PC-9 (cell line): ENCODE measurements around the gene OR10K2. TPM values are rescaled to one million over a fixed set of nuclear protein-coding genes. Genes with fewer than 3 reads are reported as not detected.

Source experiments
- BruUV-seq: library from RNA; stranded (reverse); fragments of 400-500 nt; replicated peaks from 2 replicates; lab custom pipeline; 2021; lab: Mats Ljungman, UMichigan
- CTCF ChIA-PET: fragments of 300-600 bp; sonication (Branson Sonifier 250); formaldehyde crosslinking; loops from one replicate; lab custom pipeline; 2022; ENCODE audit warnings: antibody characterized with exemption; lab: Charles Lee
- POLR2A ChIA-PET: fragments of 300-600 bp; sonication (Branson Sonifier 250); formaldehyde crosslinking; loops from one replicate; lab custom pipeline; 2022; ENCODE audit warnings: antibody characterized with exemption; ENCODE audit not compliant: unreplicated experiment; lab: Charles Lee
- DNase-seq, 2 experiments: peaks; one replicate each; pipeline versions ENCODE4 v3.0.0 to v3.0.0-alpha.2; 2015 to 2022; ENCODE audit warnings: mixed read lengths in 1 of 2
- H2AFZ ChIP-seq: fragments of 200-600 bp; sonication (generic); 2 replicates; pipeline ENCODE4 v1.8.1; 2017; ENCODE audit warnings: antibody characterized with exemption
- H3F3A ChIP-seq: fragments of 200-600 bp; sonication (generic); 2 replicates; pipeline ENCODE4 v1.8.1; 2017; ENCODE audit warnings: antibody characterized with exemption, mild to moderate bottlenecking, low read depth; ENCODE audit not compliant: insufficient read depth
- H3K27ac ChIP-seq: fragments of 200-600 bp; sonication (generic); 2 replicates; pipeline ENCODE4 v1.6.1; 2016; ENCODE audit warnings: mixed run types
- H3K27me3 ChIP-seq: fragments of 200-600 bp; sonication (generic); 2 replicates; pipeline ENCODE4 v1.6.1; 2016; ENCODE audit warnings: low read depth, mixed run types; ENCODE audit not compliant: insufficient read depth
- H3K36me3 ChIP-seq: fragments of 200-600 bp; sonication (generic); 2 replicates; pipeline ENCODE4 v1.6.1; 2016; ENCODE audit warnings: low read depth, mixed run types
- H3K4me1 ChIP-seq: fragments of 200-600 bp; sonication (generic); replicated peaks from 2 replicates; pipeline ENCODE4 v1.6.1; 2016; ENCODE audit warnings: mixed run types; ENCODE audit not compliant: insufficient read depth
- H3K4me2 ChIP-seq: fragments of 200-600 bp; sonication (generic); 2 replicates; pipeline ENCODE4 v1.6.1; 2017; ENCODE audit warnings: mixed run types
- H3K4me3 ChIP-seq: fragments of 200-600 bp; sonication (generic); 2 replicates; pipeline ENCODE4 v1.6.1; 2016; ENCODE audit warnings: mixed run types
- H3K79me2 ChIP-seq: fragments of 200-600 bp; sonication (generic); 2 replicates; pipeline ENCODE4 v1.6.1; 2017; ENCODE audit warnings: low read depth, mixed run types
- H3K9me2 ChIP-seq: fragments of 200-600 bp; sonication (generic); 2 replicates; pipeline ENCODE4 v1.8.1; 2017; ENCODE audit warnings: mild to moderate bottlenecking; ENCODE audit not compliant: insufficient read depth
- H3K9me3 ChIP-seq: fragments of 200-600 bp; sonication (generic); 2 replicates; pipeline ENCODE4 v1.8.1; 2016; ENCODE audit warnings: low read depth; ENCODE audit not compliant: insufficient read depth
- H4K20me1 ChIP-seq: fragments of 200-600 bp; sonication (generic); 2 replicates; pipeline ENCODE4 v1.8.1; 2017; ENCODE audit not compliant: insufficient read depth
- CTCF ChIP-seq: fragments of 200-600 bp; sonication (generic); conservative IDR thresholded peaks from 2 replicates; pipeline ENCODE4 v1.6.1; 2017; ENCODE audit warnings: mixed run types, antibody characterized with exemption, mild to moderate bottlenecking, moderate library complexity
- EZH2 ChIP-seq: fragments of 200-600 bp; sonication (generic); IDR thresholded peaks from 2 replicates; pipeline ENCODE4 v1.8.0; 2017; ENCODE audit warnings: antibody characterized with exemption, low read depth
- intact Hi-C: fragments of 100-400 bp; cut with micrococcal nuclease; formaldehyde crosslinking; loops from one replicate; pipeline ENCODE4 v1.10.0; 2022; ENCODE audit not compliant: unreplicated experiment
- total RNA-seq: library from RNA; stranded (reverse); gene quantifications from 2 replicates; pipeline ENCODE4 v1.2.3, GENCODE V29; 2021

OR10K2 gene
- total RNA-seq, 1 experiment from 2014 or later = not detected

GRCh38 chr1:158371188-158371953 is 54.7 kb downstream of the OR10K2 start:
- no TSS peak for BruUV-seq

More at GRCh38 chr1:158371188-158371953, 54.7 kb downstream of the OR10K2 start:
- DNase-seq = no peak
- Histone ChIP-seq H3K4me2 (no peak overlapping the region), H3K27ac (no peak overlapping the region), H2AFZ (no peak overlapping the region), H3K27me3 (no peaks in the 10 kb centered on the region), H3K36me3 (no peaks in the 10 kb centered on the region), H3K4me3 (no peak overlapping the region), H3K4me1 (no peaks in the 10 kb centered on the region), H3K9me2 (no peaks in the 10 kb centered on the region), H4K20me1 (no peaks in the 10 kb centered on the region), H3F3A (no peaks in the 10 kb centered on the region), H3K9me3 (no peaks in the 10 kb centered on the region), H3K79me2 (no peaks in the 10 kb centered on the region)
- ChIA-PET CTCF (no interaction called here), POLR2A (no interaction called here)
- TF ChIP-seq EZH2 = no peak
- no peak for TF ChIP-seq CTCF
- intact Hi-C loops = no loop called here

Other genes starting within 250 kb of the OR10K2 start
- gene CD1D, start 245.3 kb downstream of the OR10K2 start, total RNA-seq = not detected in 2 replicates
- not detected in 2 replicates for gene CD1A, start 171.8 kb downstream of the OR10K2 start, total RNA-seq
- gene CD1C, start 136.3 kb downstream of the OR10K2 start, total RNA-seq = not detected in 2 replicates
- not detected in 2 replicates for gene CD1B, start 94.7 kb downstream of the OR10K2 start, total RNA-seq
- not detected in 2 replicates for gene CD1E, start 72.3 kb downstream of the OR10K2 start, total RNA-seq
- not detected in 2 replicates for gene OR10T2, start 26.8 kb downstream of the OR10K2 start, total RNA-seq
- gene OR10K1, start 35.6 kb upstream of the OR10K2 start, total RNA-seq = not detected in 2 replicates
- not detected in 2 replicates for gene OR10R2, start 46.0 kb upstream of the OR10K2 start, total RNA-seq
- not detected in 2 replicates for gene OR6Y1, start 128.2 kb upstream of the OR10K2 start, total RNA-seq
- gene OR6P1, start 144.3 kb upstream of the OR10K2 start, total RNA-seq = not detected in 2 replicates
- not detected in 2 replicates for gene OR10X1, start 153.7 kb upstream of the OR10K2 start, total RNA-seq
- gene OR10Z1, start 179.0 kb upstream of the OR10K2 start, total RNA-seq = not detected in 2 replicates